ENCODE results near the gene C19orf12. TPM values are rescaled to one million over a fixed set of nuclear protein-coding genes. Genes with fewer than 3 reads are reported as not detected.
"Not testable (repeated sequence)": the region's sequence is repeated elsewhere in the genome, so short reads cannot be mapped to it uniquely, and the experiment has no call there.

Gene C19orf12
- total RNA-seq, 4 donors from 2014 or later, result 27.0 to 52.9 (median 38.9) TPM

GRCh38 chr19:29714371-29714952 is 599 bp downstream of the C19orf12 start:
- Histone ChIP-seq H3K9me3 (no peaks in the 10 kb centered on the region), H3K4me3 (peak overlapping the region; percentile 68 to 100 (median 98)), H3K36me3 (peaks cover 0 to 6% (median 4%) of the 10 kb centered on the region in 4 donors), H3K27me3 (no peaks in the 10 kb centered on the region), H3K4me1 (peaks cover 17 to 64% (median 44%) of the 10 kb centered on the region in 4 donors), H3K27ac (replicated peaks in 1 of 4) (peak overlapping the region; percentile 91 to 97 (median 94))
- TF ChIP-seq POLR2A (IDR thresholded peaks at IDR 0.05; ENCODE audit: low read depth) (no peak), POLR2AphosphoS5 (IDR thresholded peaks at IDR 0.05) (no peak), CTCF (IDR thresholded peaks at IDR 0.05) (no peak), EP300 (IDR thresholded peaks at IDR 0.05) (no peak)
- WGBS, result 64% methylated on average over 8 of the region's 15 CpGs
- no peak for DNase-seq (ENCODE audit: extremely low spot score)
- intact Hi-C loops (cut with DNase I), result no loop called here

GRCh38 chr19:29712744-29713516 is 2.1 kb downstream of the C19orf12 start:
- intact Hi-C loops (cut with DNase I), result no loop called here
- peaks cover 26 to 75% (median 56%) of the 10 kb centered on the region in 4 donors for H3K4me1 ChIP-seq
- H3K36me3 ChIP-seq, result peaks cover 7 to 14% (median 9%) of the 10 kb centered on the region in 4 donors
- 75% methylated on average over 8 of the region's 9 CpGs for WGBS
- DNase-seq (ENCODE audit: extremely low spot score), result no peak
- H3K4me3 ChIP-seq, result no peak overlapping the region
- H3K27ac ChIP-seq (replicated peaks in 1 of 4), result peak overlapping the region in 2 of 4 donors; percentile 91 to 97
- TF ChIP-seq POLR2AphosphoS5 (IDR thresholded peaks at IDR 0.05) (no peak), CTCF (IDR thresholded peaks at IDR 0.05) (no peak), EP300 (IDR thresholded peaks at IDR 0.05) (no peak), POLR2A (IDR thresholded peaks at IDR 0.05; ENCODE audit: low read depth) (no peak)
- H3K9me3 ChIP-seq, result no peaks in the 10 kb centered on the region
- H3K27me3 ChIP-seq, result no peaks in the 10 kb centered on the region

GRCh38 chr19:29711584-29712132 is 3.4 kb downstream of the C19orf12 start:
- H3K4me3 ChIP-seq, result no peak overlapping the region
- peaks cover 30 to 75% (median 52%) of the 10 kb centered on the region in 4 donors for H3K4me1 ChIP-seq
- TF ChIP-seq POLR2AphosphoS5 (IDR thresholded peaks at IDR 0.05) (no peak), POLR2A (IDR thresholded peaks at IDR 0.05; ENCODE audit: low read depth) (no peak), CTCF (IDR thresholded peaks at IDR 0.05) (no peak), EP300 (IDR thresholded peaks at IDR 0.05) (no peak)
- H3K27ac ChIP-seq (replicated peaks in 1 of 4), result no peak overlapping the region
- H3K27me3 ChIP-seq, result no peaks in the 10 kb centered on the region
- WGBS, result 77% methylated on average over 6 of the region's 6 CpGs
- intact Hi-C loops (cut with DNase I), result no loop called here
- no peak for DNase-seq (ENCODE audit: extremely low spot score)
- H3K9me3 ChIP-seq, result no peaks in the 10 kb centered on the region
- peaks cover 12 to 27% (median 20%) of the 10 kb centered on the region in 4 donors for H3K36me3 ChIP-seq

DNA sequence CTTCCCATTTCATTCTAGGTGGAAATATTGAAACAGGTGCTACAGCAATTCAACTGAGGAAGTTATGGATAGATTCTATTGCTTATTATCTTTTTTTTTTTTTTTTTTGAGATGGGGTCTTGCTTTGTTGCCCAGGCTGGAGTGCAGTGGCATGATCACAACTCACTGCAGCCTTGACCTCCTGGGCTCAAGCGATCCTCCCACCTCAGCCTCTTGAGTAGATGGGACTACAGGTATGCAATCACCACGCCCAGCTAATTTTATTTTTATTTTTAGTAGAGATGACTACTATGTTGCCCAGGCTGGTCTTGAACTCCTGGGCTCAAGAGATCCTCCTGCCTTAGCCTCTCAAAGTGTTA is 5.6 kb downstream of the C19orf12 start:
- H3K4me1 ChIP-seq, result peaks cover 21 to 67% (median 40%) of the 10 kb centered on the region in 4 donors
- intact Hi-C loops (cut with DNase I); H3K4me3 ChIP-seq; DNase-seq (ENCODE audit: extremely low spot score); H3K27ac ChIP-seq (replicated peaks in 1 of 4); H3K27me3 ChIP-seq; H3K9me3 ChIP-seq: not testable (repeated sequence)
- 93% methylated on average over 2 of the region's 2 CpGs for WGBS
- peaks cover 15 to 47% (median 42%) of the 10 kb centered on the region in 4 donors for H3K36me3 ChIP-seq

All from esophagus muscularis mucosa (tissue), 4 donors.